HG03439 (cell line): ENCODE data around the gene MYLK3.
A peak's percentile ranks its signal among the peaks of the same experiment; 100 is the strongest.
"Not testable (repeated sequence)": the region's sequence is repeated elsewhere in the genome, so short reads cannot be mapped to it uniquely, and the experiment has no call there.

Experiments used
- ATAC-seq: cut with Tn5 transposase; IDR thresholded peaks from one replicate; pipeline ENCODE4 v1.9.1; 2021; ENCODE audit warnings: mild to moderate bottlenecking, moderate library complexity; ENCODE audit not compliant: unreplicated experiment

The MYLK3 gene

GRCh38 chr16:46691726-46692125 lies 56.4 kb downstream of the MYLK3 start:
- no peak for ATAC-seq

- ATAC-seq = no peak
Observed at GRCh38 chr16:46690281-46691178, 57.6 kb downstream of the MYLK3 start.

- peak; percentile 77 for ATAC-seq
Observed at GRCh38 chr16:46689365-46690280, 58.5 kb downstream of the MYLK3 start, which contains the start of gene ORC6. Gene ORC6 (plus strand): TSS chr16:46689659. CDS start chr16:46689706, 47 bp downstream.

GRCh38 chr16:46688654-46689364 lies 59.3 kb downstream of the MYLK3 start, which contains the start of gene VPS35:
Gene VPS35 (minus strand): TSS chr16:46689178. CDS start chr16:46689133, 45 bp downstream.
- ATAC-seq = peak; percentile 85

DNA sequence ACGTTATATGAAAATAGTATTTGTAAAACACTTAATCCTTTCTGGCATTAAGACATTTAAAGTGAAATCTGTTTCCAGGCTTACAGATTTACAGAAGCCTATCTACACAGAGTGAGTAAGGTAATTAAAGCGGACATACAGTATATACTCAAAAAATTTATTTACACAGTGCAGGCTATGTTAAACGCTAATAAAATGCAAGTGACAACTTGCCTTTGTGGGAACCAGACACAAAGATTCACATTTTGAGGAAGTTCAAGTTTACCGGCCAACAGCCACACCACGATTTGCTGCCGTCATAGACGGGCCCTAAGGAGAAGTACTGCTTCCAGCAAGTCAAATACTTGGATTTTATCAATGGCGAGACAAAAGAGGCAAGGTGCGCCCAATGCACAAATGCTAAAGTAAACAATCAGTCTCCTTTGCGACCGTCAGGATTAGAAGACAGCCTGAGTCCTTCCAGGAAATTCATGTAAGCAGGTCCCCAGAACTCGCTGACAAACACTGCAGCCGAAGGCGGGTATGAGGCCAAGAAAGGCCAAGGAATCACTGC lies 60.0 kb downstream of the MYLK3 start:
- no peak for ATAC-seq

DNA sequence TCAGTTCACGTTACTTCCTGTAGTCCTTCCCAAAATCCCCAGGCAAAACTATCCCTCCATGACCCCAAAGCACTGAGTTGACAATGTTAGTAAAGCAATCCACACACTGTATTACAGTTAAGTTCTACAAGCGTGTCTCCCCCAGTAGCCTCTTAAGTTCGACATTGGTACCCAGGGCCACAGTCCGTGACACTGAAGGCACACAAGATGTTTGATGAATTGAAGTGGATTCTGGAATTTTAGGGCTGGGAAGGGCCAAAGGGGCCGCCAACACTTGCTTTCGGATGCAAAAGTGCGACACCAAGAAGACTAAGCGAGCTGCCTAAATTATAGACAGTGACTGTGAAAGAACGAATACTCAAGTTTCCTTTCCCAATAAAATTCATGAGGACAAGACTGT lies 60.7 kb downstream of the MYLK3 start:
- ATAC-seq = no peak

DNA sequence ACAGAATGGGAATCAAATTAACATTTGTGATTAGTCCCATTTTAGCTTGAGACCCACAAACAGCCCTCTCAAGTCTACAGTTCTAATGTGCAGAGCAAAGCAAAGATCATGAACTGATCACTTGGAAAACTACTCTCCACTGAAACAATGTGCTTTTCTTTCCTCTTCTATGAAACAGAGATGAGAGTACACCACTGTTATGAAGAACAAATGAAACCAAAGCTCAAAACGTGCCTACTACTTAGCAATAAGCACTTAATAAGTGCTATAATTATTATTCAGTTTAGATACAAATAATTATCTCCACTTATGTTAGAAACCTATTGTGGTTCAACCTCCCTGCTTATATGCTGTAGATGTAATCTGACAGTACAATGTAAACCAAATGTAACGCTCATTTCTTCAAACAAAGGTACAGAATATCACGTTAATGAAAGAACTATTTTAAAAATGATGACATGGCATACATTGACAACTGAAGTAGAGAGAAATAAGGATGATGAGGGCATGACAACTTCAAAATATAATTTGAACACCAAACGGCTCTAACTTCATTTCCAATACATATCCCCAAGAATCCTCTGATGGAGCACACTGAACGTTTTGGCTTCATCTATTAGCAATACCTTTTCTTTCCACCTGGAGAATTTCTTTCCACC lies 61.2 kb downstream of the MYLK3 start:
- ATAC-seq = no peak

- not testable (repeated sequence) for ATAC-seq
Observed at GRCh38 chr16:46681867-46682266, 66.3 kb downstream of the MYLK3 start.

GRCh38 chr16:46677943-46678342 lies 70.2 kb downstream of the MYLK3 start:
- not testable (repeated sequence) for ATAC-seq

DNA sequence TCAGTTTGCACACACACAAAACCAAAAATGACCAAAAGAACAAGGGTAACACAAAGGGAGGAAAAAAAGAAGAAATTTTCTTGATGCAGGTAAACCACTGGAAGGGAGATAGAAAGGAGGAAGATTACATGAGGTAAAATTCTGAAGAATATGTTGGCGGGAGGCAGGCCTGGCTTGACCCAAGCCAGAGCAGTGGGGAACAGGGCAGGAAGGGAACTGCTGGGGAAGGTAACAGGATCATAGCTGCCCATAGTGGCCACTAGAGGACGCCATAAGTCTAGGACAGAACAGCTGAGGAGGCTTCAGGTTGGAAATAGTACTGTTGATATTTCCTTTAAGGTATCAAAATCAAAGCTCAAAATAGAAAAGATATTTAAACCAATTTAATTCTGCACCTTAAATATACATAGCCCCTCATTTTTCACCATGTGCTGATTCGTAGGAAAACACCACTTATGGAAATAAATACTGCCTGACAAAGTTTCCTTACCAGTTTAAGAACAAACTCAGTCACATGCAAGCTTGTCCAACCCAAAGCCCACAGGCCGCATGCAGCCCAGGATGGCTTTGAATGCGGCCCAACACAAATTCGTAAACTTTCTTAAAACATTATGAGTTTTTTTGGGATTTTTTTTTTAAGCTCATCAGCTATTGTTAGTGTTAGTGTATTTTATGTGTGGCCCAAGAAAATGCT lies 74.7 kb downstream of the MYLK3 start:
- no peak for ATAC-seq

GRCh38 chr16:46662123-46662522 lies 86.0 kb downstream of the MYLK3 start:
- no peak for ATAC-seq

GRCh38 chr16:46658925-46659324 lies 89.2 kb downstream of the MYLK3 start:
- peak; percentile 84 for ATAC-seq
